Skeletal muscle satellite cell (primary cell): Measurements from ENCODE around the gene MGLL.

Source experiments
- H3K27me3 ChIP-seq: 2 replicates; pipeline ENCODE4 v1.7.0; 2013; ENCODE audit warnings: low read length; ENCODE audit not compliant: control insufficient read depth, insufficient read depth
- H3K36me3 ChIP-seq: 2 replicates; pipeline ENCODE4 v1.7.0; 2013; ENCODE audit warnings: mild to moderate bottlenecking, control low read depth, low read length; ENCODE audit not compliant: insufficient read depth
- H3K4me1 ChIP-seq: 2 replicates; pipeline ENCODE4 v1.7.0; 2013; ENCODE audit warnings: low read length; ENCODE audit not compliant: control insufficient read depth, insufficient read depth
- H3K4me2 ChIP-seq: 2 replicates; pipeline ENCODE4 v1.7.0; 2013; ENCODE audit warnings: mild to moderate bottlenecking, low read length
- H3K4me3 ChIP-seq: 2 replicates; pipeline ENCODE4 v1.7.0; 2013; ENCODE audit warnings: low read length
- H3K9ac ChIP-seq: 2 replicates; pipeline ENCODE4 v1.7.0; 2013; ENCODE audit warnings: mild to moderate bottlenecking, low read depth, low read length, moderate library complexity
- H3K9me3 ChIP-seq: replicated peaks from 2 replicates; pipeline ENCODE4 v1.7.0; 2013; ENCODE audit warnings: mild to moderate bottlenecking, control low read depth, low read length

The MGLL gene

DNA sequence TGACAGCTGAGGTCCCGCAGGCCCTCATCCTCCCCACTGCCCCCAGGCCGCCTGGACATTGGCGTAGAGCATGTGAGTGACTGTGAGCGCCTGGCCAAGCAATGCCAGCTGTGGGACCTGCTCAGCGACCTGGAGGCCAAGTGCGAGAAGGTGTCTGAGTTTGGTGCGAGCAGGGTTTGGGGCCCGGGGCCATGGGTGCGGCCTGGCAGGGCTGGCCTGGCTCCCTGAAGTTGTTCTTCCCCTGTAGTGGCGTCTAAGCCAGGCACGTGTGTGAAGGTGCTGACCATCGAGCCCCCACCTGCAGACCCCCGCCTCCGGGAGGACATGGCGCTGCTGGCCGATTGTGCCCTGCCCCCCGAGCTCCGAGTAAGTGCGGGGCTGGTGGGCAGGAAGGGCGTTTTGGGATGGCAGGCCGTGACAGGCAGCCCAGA is 145.4 kb downstream of the MGLL start:
- Histone ChIP-seq H3K36me3 (peaks cover 20% of the 10 kb centered on the region), H3K27me3 (no peaks in the 10 kb centered on the region), H3K4me2 (no peak overlapping the region), H3K4me3 (no peak overlapping the region), H3K9me3 (no peaks in the 10 kb centered on the region), H3K4me1 (peaks cover 4% of the 10 kb centered on the region), H3K9ac (no peak overlapping the region)

DNA sequence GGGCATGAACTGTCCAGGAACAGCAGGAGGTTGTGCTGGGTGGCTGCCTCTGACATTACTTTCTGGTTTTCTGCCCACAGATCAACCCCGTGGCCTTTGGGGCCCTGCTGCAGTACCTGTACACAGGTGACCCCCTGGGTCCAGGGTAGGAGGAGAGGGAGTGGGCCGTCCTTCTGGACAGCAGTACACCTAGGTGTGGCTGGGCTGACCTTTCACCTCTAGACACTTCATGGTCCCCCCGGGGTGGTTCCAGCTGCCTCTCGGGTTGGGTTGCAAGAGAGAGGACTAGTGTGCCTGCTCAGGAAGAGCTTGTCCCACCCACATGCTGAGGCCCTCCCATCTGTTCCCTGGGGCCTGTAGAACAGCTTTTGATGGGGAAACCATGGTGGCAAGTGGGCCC is 145.9 kb downstream of the MGLL start:
- Histone ChIP-seq H3K4me2 (no peak overlapping the region), H3K27me3 (no peaks in the 10 kb centered on the region), H3K4me1 (peaks cover 9% of the 10 kb centered on the region), H3K4me3 (no peak overlapping the region), H3K9me3 (no peaks in the 10 kb centered on the region), H3K36me3 (peaks cover 20% of the 10 kb centered on the region), H3K9ac (no peak overlapping the region)

DNA sequence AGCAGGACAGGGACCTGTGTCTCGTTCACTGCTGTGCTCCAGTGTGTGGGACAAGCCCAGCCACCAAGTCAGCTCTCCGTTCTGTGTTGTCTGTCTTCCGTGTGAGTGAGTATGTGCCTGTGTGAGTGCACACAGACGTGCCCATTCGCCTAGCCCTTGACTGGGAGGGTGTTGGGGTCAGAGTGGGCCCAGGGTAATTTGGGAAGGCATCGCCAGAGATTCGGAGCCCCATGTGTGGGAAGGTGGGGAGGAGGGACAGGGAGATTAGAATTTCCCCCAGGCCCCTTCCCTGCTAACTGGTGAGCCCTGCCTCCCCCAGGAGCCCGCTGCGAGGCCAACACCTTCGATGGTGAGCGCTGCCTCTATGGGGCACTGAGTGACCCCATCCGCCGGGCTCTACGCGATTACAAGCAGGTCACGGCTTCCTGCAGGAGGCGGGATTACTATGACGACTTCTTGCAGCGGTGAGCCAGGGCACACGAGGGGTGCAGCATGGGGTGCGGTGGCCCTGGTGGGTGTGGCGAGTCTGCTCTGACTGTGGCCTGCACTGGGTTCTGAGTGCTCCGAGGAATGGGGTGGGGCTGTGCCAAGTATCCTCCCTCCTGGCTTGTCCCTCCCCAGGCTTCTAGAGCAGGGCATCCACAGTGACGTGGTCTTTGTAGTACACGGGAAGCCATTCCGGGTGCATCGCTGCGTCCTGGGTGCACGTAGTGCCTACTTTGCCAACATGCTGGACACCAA is 146.5 kb downstream of the MGLL start:
- H3K27me3 ChIP-seq = no peaks in the 10 kb centered on the region
- H3K36me3 ChIP-seq = peaks cover 20% of the 10 kb centered on the region
- H3K4me1 ChIP-seq = peaks cover 10% of the 10 kb centered on the region
- H3K9me3 ChIP-seq = no peaks in the 10 kb centered on the region
- no peak overlapping the region for H3K9ac ChIP-seq
- no peak overlapping the region for H3K4me2 ChIP-seq
- H3K4me3 ChIP-seq = no peak overlapping the region

DNA sequence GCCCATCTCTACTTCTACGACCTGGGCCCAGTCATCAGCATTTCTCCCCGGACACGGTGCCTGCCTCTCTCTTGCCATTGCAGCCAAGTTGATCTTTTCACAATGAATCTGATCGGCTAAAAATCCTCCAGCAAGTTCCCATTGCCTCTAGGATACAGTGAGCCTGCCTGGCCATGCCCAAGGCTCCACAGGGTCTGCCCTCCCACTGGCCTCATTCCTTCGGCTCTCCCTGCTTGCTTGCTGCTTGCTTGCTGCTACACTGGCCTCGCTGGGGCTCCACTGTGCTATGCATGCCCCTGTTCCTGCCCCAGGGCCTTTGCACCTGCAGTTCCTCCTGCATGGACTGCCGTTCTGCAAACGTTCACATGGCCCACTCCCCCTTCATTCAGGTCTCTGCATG is 147.5 kb downstream of the MGLL start:
- Histone ChIP-seq H3K4me2 (no peak overlapping the region), H3K4me3 (no peak overlapping the region), H3K9me3 (no peaks in the 10 kb centered on the region), H3K4me1 (peaks cover 10% of the 10 kb centered on the region), H3K9ac (no peak overlapping the region), H3K27me3 (no peaks in the 10 kb centered on the region), H3K36me3 (peaks cover 20% of the 10 kb centered on the region)

DNA sequence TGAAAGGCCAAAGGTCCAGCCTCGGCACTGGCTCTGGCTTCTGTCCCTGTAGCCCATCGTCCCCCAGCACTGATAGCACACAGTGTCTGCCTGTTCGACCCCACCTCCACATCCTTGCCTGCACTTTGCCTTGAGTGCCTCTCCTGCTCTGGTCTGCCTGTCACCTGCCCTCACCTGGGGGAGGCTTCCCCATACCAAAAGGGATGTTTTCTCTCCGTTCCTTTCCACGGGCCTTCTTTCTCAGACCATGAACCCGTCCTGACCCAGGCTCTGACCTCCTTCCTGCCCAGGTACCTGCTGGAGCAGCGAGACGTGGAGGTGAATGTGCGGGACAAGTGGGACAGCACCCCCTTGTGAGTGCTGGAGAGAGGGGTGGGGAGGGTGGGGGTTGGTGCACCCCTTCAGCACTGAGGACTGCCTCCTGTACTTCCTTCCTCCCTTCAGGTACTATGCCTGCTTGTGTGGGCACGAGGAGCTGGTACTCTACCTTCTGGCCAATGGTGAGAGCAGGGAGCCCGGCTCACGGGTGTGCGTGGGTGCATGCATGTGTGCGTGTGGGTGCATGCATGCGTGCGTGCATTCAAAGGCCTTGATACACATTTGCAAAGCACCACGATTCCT is 148.1 kb downstream of the MGLL start:
- peaks cover 19% of the 10 kb centered on the region for H3K36me3 ChIP-seq
- H3K27me3 ChIP-seq = no peaks in the 10 kb centered on the region
- H3K9ac ChIP-seq = peak overlapping the region; percentile 92
- H3K9me3 ChIP-seq = no peaks in the 10 kb centered on the region
- peak overlapping the region; percentile 99 for H3K4me3 ChIP-seq
- H3K4me1 ChIP-seq = peaks cover 10% of the 10 kb centered on the region
- H3K4me2 ChIP-seq = peak overlapping the region; percentile 93

DNA sequence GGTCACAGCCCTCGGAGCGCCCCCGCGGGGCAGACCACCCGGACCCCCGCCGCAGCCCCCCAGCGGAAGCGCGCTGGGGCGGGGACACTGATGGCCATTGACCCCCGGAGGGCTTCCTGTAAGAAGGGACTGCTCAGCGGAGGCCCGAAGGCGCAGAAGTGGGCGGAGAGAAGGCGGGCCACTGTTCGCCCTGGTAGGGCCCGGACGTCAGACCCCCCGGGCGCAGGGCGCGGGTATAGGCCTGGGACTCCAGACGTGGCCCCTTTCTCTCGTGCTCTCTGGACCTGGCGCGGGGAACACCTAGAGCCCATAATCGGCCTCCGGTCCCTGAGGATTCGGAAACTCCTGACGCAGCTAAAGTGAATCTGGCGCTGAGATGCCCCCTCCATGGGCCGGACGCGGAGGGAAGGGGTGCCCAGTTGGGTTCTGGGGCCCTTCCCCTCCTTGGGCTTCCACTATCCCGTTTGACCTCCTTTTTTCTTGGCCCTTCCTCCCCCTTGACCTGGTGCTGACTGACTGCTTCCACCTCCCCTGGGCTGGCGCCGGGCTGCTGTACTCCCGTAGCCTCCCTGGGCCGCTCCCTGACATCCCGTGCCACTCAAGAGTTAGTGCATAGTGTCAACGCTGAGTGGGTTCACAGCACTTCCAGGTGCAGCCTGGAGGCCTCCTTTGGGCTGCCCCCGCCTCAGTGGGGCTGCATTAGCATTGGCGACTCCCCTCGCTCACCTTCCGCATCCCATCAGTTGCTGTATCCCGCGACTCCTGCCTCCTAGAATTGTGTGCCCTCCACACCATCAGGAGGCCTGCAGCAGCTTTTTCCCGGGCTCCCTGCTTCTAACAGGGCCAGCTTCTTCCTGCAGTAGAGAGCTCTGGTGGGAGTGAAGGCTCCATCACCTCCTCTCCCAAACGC is 148.9 kb downstream of the MGLL start:
- Histone ChIP-seq H3K9me3 (no peaks in the 10 kb centered on the region), H3K9ac (peak overlapping the region; percentile 92), H3K36me3 (peaks cover 12% of the 10 kb centered on the region), H3K4me3 (peak overlapping the region; percentile 99), H3K4me2 (peak overlapping the region; percentile 93), H3K27me3 (no peaks in the 10 kb centered on the region), H3K4me1 (peaks cover 10% of the 10 kb centered on the region)

DNA sequence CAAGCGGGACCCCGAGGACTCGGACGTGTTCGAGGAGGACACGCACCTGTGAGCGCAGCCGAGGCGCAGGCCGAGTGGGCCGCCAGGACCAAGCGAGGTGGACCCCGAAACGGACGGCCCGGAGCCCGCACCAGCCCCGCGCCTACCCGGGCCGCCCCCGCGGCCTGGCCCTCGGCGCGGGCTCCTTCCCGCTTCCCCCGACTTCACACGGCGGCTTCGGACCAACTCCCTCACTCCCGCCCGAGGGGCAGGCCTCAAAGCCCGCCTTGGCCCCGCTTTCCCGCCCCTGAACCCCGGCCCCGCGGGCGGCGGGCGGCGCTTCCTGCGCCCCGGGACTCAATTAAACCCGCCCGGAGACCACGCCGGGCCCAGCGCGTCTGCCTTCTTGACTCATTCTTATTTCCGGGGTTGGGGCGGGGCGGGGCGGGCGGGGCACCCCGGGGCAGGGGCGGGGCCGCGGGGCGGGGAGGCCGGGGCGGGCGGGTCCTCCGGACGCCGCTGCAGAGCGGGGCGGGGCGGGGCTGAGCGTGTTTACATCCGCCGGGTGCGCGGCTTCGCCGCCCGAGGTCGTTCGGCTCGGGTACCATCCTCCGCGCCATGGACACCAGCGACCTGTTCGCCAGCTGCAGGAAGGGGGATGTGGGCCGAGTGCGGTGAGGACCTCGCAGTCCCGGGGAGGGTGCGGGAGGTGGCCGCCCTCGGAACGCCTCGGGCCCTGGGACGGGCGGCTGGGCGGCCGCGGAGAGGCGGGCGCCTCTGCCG is 149.7 kb downstream of the MGLL start, which contains the start of gene ABTB1:
ABTB1 (plus strand) TSS at position 524 of the 762 bp plus-strand sequence; CDS start at position 598, 74 bp downstream.
- Histone ChIP-seq H3K4me1 (peaks cover 10% of the 10 kb centered on the region), H3K4me2 (peak within 1 kb of the TSS; percentile 98), H3K4me3 (peak within 1 kb of the TSS; percentile 99), H3K9ac (peak within 1 kb of the TSS; percentile 98), H3K36me3 (peaks cover 12% of the 10 kb centered on the region), H3K27me3 (no peaks in the 10 kb centered on the region), H3K9me3 (no peaks in the 10 kb centered on the region)

DNA sequence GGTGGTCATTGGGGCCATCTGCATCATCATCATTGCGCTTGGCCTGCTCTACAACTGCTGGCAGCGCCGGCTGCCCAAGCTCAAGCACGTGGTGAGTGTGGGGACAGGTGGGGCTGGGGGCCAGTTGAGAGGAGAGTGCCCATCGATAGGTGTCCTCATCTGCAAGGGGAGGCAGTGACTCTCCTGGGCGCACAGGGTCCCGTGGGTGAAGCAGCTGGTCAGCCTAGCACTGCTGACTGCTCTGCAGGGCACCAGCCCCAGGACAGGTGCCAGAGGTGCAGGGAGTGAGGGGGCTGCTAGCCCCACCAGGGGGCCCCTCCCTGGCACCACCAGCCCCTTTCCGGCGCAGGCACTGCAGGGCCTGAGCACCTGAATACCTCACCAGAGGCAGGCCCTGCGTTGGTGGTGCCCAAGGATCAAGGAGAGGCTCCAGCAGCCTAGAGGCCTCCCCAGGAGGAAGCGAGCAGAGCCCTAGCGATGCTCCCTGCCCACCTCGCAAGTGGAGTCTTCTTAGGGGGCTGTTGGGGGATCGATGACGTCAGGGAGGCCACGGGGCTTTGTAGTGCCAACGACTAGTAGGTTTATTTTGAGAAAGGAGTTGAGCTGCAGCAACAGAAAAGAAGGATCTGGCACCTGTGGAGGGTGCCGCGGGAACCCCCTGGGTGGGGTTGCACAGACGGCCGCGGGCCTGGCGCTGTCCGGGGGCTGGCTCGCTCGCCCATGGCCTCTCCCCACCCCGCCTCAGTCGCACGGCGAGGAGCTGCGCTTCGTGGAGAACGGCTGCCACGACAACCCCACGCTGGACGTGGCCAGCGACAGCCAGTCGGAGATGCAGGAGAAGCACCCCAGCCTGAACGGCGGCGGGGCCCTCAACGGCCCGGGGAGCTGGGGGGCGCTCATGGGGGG is 150.5 kb downstream of the MGLL start:
- peak overlapping the region; percentile 80 for H3K4me3 ChIP-seq
- peak overlapping the region; percentile 98 for H3K4me2 ChIP-seq
- peaks cover 7% of the 10 kb centered on the region for H3K36me3 ChIP-seq
- peaks cover 10% of the 10 kb centered on the region for H3K4me1 ChIP-seq
- peak overlapping the region; percentile 98 for H3K9ac ChIP-seq
- H3K27me3 ChIP-seq = no peaks in the 10 kb centered on the region
- no peaks in the 10 kb centered on the region for H3K9me3 ChIP-seq

DNA sequence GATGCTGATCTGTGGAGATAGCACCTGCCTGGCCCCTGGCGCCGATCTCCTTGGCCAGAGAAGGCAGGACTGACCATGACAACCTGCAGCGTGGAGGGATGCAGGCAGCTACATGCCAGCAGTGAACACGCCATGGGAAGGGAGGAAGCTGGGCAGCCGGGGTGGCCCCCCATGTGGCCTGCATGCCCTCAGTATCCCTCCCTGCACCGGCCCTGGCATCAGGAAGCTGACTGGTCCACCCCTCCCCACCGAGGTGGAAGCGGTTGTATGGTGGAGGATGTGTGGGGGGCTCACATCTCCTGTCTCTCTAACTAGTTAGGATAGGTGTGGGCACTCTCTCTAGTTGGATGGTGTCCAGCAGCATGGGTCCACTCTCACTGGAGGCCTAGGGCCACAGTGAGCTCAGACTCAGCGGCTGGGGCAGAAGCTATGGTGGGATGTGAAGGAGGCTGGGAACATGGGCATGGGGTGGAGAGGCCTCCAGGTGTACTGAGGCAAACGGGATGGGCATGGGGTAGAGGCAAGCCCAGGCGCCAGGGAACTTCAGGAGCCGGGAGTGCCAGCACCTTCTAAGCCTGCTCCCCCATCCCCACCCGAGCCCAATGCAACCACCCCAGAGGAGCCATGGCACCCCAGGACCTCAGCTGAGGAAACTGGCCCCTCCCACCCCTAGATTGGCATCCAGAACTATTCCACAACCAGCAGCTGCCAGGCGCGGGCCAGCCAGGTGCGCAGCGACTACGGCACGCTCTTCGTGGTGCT is 151.4 kb downstream of the MGLL start:
- H3K4me1 ChIP-seq = peaks cover 10% of the 10 kb centered on the region
- no peaks in the 10 kb centered on the region for H3K27me3 ChIP-seq
- no peaks in the 10 kb centered on the region for H3K36me3 ChIP-seq
- H3K4me3 ChIP-seq = no peak overlapping the region
- H3K9ac ChIP-seq = no peak overlapping the region
- no peak overlapping the region for H3K4me2 ChIP-seq
- no peaks in the 10 kb centered on the region for H3K9me3 ChIP-seq

DNA sequence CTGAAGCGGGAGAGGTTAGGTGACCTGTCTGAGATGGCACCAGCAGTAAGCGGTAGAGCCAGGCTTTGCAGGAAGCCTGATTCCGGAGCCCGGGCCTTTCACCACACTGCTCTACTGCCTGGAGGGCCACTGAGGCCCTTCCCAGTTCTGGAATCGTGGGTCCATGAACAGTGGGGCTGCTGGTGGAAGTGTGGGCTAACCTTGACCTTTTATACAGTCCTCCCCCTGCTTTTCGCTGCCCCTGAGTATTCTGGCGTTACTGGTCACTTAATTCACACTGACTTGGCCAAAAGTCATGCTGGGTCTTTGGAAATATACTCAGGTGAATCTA is 152.1 kb downstream of the MGLL start:
- H3K9ac ChIP-seq = no peak overlapping the region
- no peaks in the 10 kb centered on the region for H3K27me3 ChIP-seq
- no peaks in the 10 kb centered on the region for H3K36me3 ChIP-seq
- H3K4me3 ChIP-seq = no peak overlapping the region
- no peaks in the 10 kb centered on the region for H3K9me3 ChIP-seq
- peaks cover 10% of the 10 kb centered on the region for H3K4me1 ChIP-seq
- H3K4me2 ChIP-seq = no peak overlapping the region
